Cardiac fibroblast (primary cell): ENCODE measurements around the gene GJB5.

ENCODE experiments used
- DNase-seq, 2 donors: peaks; one replicate each; pipeline versions ENCODE4 v3.0.0 to v3.0.0-alpha.2; 2010; ENCODE audit warnings: low read depth in 2 of 2
- H3K4me3 ChIP-seq, 2 donors: replicated peaks in 1 of 2; 1 replicate in 1 of 2; 2 replicates in 1 of 2; pipeline ENCODE4 v1.5.1; 2011; ENCODE audit warnings: low read depth in 2 of 2, low read length in 2 of 2, mild to moderate bottlenecking in 2 of 2, moderate library complexity in 1 of 2
- CTCF ChIP-seq: IDR thresholded peaks from one replicate; pipeline ENCODE4 v1.5.1; 2011; ENCODE audit warnings: low read depth, mild to moderate bottlenecking, low read length, inconsistent platforms

The GJB5 gene

GRCh38 chr1:34792868-34793727 lies 38.3 kb downstream of the GJB5 start, which contains the start of gene GJA4:
Gene GJA4, plus strand, starts transcription at chr1:34792999. Its CDS starts 1,215 bp downstream, at chr1:34794214.
- TF ChIP-seq CTCF = no peak
- H3K4me3 ChIP-seq = peak within 1 kb of the TSS in 1 of 2 donors; percentile 5
- DNase-seq = no peak

- no peak for TF ChIP-seq CTCF
- no peak overlapping the region for H3K4me3 ChIP-seq
- DNase-seq = no peak
Measured at GRCh38 chr1:34794001-34794789, 39.3 kb downstream of the GJB5 start.

- DNase-seq = no peak
- TF ChIP-seq CTCF = no peak
- no peak overlapping the region for H3K4me3 ChIP-seq
Measured at GRCh38 chr1:34794790-34795180, 39.9 kb downstream of the GJB5 start.

GRCh38 chr1:34795916-34796315 lies 41.1 kb downstream of the GJB5 start:
- H3K4me3 ChIP-seq = no peak overlapping the region
- no peak for DNase-seq
- no peak for TF ChIP-seq CTCF

GRCh38 chr1:34796990-34797389 lies 42.1 kb downstream of the GJB5 start:
- DNase-seq = no peak
- TF ChIP-seq CTCF = no peak
- no peak overlapping the region for H3K4me3 ChIP-seq

- H3K4me3 ChIP-seq = no peak overlapping the region
- TF ChIP-seq CTCF = no peak
- DNase-seq = peak; percentile 27 to 56
Measured at GRCh38 chr1:34800214-34800613, 45.4 kb downstream of the GJB5 start.
